SK-N-MC (cell line): ENCODE results near the gene ALG14.

Source experiments
- EZH2 ChIP-seq: fragments of 200-600 bp; sonication (generic); IDR thresholded peaks from one replicate; pipeline ENCODE4 v1.6.1; 2017; ENCODE audit warnings: antibody characterized with exemption
- FOXP2 ChIP-seq: optimal IDR thresholded peaks from 2 replicates; pipeline ENCODE3; 2011; ENCODE audit warnings: mild to moderate bottlenecking, moderate library complexity; ENCODE audit not compliant: insufficient read depth; ENCODE audit errors: extremely low read length, control extremely low read depth
- POLR2AphosphoS5 ChIP-seq: IDR thresholded peaks from 2 replicates; pipeline ENCODE4 v1.6.1; 2012; ENCODE audit warnings: mild to moderate bottlenecking, low read depth, low read length, borderline replicate concordance

GRCh38 chr1:94962409-94963265, 110.1 kb downstream of the ALG14 start:
- TF ChIP-seq POLR2AphosphoS5 (no peak), EZH2 (no peak), FOXP2 (no peak)
